ENCODE data around the gene PGF.
"Not testable (repeated sequence)": the region's sequence is repeated elsewhere in the genome, so short reads cannot be mapped to it uniquely, and the experiment has no call there.

The PGF gene

DNA sequence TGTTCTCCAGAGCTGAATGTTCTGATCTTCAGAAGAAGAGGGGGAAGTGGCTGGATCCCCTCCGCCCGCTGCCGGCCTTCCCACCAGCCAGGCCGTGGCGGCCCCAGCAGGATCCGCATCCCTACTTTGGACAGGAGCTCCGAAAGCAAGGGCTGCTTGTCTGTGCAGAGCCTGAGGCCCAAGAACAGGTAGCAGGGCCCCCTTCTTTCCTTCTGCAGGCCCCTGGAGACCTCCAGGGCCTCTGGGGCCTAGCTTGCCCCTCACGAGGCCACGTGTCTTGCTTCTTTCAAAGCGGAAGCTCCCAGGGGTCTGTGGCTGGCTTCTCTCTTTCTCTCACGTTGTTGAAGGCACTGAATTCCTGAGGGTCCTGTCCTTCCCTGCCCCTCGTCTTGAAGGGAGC lies 13.2 kb downstream of the PGF start:
- DNase-seq (ENCODE audit: low read depth in 2 of 2), result no peak

DNA sequence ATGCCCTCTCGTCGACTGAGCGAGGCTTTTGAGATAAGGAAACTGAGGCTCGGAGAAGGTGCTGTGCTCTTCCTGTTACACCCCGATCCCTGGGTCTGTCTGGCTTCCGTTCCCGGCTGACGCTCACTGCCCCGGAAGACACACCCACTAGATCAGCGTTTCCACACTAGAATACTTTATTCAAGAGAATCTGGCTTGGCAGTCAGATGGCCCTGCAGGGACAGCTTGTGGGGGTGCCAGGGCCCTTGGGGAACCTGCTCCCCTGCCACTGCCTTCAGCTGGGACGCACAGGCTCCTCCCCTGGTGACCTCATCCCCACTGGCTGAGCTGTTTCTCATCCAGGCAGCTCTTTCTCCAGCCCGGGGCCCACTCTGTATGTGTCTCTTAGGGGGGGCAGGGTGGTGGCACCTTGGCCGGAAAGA lies 13.7 kb downstream of the PGF start:
- DNase-seq (ENCODE audit: low read depth in 2 of 2), result peak; percentile 43 to 53

DNA sequence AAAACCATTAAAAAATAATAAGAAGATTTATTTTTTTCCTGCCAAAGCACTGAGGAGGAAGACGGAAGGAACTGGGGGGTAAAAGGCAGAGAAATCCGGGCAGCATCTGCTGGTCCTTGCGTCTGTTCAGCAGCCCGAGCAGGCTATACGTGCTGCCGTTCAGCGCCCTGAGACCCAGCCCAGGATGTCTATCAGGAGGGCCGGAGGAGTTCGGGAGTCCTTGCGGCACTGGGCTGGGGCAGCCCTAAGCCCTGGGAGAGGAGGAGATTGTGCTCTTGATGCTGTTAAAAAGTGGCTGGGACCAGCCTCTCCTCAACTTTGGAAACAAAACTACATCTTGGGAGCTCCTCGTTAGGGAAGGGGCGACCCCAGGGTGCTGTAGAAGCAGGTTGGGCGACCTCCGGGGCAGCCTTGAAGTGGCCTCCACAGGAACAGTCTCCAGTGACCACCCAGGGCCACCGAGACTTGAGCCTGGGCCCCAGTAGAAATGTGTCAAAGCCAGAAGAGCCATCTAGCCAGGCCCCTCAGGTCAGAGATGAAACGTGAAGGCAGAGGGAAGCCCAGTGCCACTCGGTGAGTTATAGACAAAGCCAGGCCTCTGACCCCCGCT lies 14.3 kb downstream of the PGF start:
- no peak for DNase-seq (ENCODE audit: low read depth in 2 of 2)

DNA sequence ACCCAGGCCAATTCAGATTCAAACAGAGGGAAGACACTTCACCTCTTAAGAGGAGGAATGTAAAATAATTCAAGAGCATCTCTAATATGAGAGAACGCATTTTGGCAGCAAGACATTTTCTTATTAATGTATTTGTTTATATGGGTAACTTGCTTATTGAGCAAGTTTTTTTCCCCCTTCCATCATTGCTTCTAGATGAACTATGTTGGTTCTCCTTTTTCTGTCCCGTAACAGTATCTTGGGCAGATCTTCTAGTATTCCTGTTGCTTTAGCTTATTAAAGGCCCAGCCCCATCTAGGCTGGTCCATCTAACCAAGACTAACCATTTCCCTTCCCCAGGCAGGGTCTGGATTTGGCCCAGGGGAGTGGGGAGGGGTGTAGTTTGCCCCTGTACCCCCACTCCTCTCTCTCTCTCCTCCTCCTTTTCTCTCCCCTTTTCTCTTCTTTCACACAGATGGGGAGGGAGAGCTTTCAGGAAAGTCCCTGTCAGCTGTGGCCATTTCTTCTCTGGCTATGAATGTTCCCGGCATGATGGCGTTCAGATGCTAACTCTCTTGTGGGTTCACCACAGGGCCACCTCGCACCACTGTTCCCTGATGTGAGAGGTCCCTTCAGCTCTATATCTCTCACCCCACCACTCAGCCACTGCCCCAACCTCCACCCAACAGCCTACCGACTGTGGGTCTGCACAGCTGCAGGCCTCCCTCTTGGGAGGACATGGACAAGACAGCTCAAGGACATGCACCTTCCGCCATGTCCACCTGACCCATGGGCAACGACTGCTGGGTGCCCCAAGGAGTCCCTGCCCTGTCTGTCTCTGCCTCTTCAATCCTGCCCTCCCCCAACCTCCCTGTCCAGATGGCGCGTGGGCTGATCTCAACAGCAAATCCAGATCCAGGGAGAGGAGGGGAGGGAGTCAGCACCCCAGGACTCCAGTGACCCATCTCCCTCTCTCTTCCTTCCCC lies 16.6 kb downstream of the PGF start:
- DNase-seq (ENCODE audit: low read depth in 2 of 2), result no peak

DNA sequence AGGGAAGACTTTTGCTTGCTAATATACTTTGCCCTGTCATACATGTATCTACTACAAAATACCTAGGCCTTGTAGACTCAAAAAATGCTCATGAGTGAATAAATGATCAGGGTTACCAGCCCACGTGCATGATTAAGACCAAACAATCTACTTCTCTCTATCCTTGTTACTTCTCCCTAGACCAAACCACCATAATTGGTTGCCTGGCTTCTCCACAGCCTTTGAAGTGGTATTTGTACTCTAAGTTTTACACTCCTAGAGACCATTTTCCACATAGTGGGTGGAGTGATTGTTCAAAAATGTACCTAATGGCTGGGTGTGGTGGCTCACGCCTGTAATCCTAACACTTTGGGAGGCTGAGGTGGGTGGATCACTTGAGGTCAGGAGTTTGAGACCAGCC lies 18.2 kb downstream of the PGF start:
- DNase-seq (ENCODE audit: low read depth in 2 of 2), result no peak

DNA sequence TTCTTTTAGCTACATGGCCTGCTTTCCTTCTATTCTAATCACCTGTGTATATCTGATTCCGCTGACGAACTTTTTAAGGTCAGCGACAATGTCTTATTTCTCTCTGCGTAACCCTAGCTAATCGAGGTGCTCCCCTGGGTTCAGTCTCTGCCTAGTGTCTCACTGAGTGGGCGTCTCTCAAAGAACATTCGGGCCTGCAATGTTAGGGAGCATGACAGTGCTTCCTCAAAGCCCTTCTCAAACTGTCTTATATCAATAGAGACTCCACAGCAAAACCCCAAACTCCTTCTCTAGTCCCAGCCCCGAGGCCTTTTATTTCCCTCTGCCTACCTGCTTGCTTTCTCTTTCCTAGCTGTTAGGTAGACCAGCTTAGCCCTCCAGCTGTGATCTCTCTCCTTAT lies 18.7 kb downstream of the PGF start:
- DNase-seq (ENCODE audit: low read depth in 2 of 2), result no peak

DNA sequence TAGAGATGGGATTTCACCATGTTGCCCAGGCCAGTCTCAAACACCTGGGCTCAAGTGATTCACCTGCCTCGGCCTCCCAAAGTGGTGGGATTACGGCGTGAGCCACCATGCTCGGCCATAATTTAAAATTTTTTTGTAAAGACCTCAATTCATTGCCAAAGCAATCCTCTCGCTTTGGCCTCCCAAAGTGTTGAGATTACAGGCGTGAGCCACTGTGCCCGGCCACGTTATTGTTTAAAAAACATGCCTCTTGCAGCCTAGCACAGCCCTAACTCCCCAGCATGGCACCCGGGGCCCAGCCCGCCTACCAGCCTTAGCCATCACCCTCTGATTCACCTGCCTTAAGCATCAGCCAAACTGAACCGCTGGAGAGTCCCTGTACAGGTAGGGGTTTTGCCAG lies 19.2 kb downstream of the PGF start:
- DNase-seq (ENCODE audit: low read depth in 2 of 2), result no peak

DNA sequence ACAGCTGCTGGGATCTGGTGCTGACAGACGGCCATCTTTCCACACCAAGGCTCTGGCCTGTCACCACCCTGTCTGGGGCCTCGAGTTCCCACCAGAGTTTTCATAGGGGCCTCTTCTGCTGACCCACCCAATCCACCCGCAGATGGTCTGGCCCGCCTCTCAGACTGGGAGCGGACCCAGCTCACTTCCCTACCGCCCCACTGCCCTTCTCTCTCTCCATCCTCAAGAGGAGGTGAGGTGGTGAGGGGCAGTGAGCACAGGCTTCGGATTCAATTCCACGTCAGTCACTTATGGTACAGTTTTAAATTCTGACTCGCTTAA lies 20.1 kb downstream of the PGF start:
- no peak for DNase-seq (ENCODE audit: low read depth in 2 of 2)

DNA sequence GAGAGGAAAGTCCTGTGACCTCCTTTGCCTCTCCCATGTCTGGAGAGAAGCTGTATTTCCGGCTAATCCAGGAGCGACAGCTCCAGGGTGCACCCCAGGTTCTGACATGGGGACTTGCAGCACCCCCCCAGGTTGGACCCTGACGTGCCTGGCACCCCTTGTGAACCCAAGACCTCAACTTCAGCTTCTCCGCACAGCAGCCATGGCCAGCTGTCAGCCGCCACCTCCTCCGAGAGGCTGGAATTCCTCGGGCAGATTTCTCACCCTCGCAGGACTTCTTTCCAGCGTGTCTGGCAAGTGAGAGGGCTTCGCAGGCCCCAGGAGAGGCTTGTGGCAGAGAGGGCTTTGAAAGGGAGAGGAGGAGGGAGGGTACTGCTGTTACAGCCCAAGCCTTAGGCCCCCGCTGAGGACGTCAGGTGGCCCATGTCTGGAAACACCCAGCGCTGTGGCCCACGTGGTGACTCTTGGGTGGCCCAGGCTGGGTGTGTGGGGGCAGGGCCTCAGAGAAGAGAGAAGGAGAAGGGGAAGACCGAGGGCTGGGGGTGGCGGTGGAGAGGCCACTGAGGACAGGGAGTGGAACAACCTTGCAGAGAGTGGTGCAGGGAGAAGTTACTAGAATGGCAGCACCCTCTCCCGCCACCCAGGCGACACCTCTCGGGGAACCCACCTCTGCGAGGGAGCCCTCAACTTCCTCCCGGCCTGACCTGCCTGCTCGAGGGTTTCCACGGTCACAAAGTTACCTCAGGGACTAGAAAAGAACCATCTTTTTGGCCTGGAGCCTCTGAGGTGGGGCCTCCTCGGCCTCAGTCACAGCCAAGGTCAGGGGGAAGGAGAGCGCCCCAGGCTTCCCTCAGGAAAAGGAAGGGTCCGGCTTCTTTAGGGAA lies 20.7 kb downstream of the PGF start:
- no peak for DNase-seq (ENCODE audit: low read depth in 2 of 2)

DNA sequence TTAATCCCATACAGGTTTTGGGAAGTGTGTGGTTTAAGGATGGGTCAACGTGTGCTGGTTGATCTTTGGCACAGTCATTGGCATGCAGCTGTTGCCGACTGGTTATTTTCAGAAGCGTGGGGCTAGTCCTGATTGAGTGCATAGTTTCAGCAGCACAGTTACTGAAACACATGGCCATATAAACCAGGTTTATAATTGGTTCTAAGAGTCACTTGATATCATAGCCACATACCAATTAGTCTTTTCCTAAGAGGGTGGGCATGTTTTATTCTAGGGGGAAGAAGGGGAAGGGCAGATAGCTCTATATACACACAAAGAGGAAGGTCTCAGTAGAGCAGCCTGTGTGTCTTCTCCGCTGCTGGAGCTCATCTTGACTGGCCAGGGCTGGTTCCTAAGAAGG lies 21.4 kb downstream of the PGF start:
- DNase-seq (ENCODE audit: low read depth in 2 of 2), result no peak

DNA sequence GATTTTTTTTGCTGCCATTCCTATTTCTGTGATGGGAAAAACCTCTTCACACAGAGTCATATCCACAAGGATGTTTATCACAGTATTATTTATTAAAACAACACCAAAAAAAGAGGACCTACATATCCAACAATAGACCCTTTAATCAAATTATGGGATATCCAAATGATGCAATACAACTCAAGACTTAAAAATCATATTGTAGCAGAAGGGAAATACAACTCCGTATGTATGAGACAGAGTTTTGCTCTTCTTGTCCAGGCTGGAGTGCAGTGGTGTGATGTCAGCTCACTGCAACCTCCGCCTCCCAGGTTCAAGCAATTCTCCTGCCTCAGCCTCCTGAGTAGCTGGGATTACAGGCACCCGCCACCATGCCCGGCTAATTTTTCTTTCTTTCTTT lies 22.5 kb downstream of the PGF start:
- DNase-seq (ENCODE audit: low read depth in 2 of 2), result not testable (repeated sequence)

DNA sequence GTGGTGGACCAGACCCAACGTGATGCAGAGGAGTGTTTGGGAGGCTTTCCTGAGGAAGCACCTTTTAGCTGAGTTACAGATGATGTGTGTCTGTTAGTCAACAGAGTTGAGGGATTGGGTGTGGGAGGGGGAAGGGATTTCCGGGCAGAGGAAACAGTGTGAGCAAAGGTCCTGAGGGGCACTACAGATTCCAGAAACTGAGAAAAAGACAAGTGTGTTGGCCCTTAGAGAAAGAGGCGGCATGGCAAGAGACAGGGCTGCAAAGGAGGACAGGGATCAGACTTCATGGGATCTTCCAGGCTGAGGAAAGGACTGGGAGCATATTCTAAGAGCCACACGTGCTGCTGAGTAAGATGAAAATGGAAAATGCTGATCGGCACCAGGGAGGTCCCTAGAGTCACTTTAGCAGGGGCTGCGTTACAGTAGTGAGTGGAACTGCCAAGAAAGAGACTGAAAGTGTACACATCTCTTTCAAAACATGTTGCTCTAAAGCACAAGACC lies 22.9 kb downstream of the PGF start:
- DNase-seq (ENCODE audit: low read depth in 2 of 2), result no peak

DNA sequence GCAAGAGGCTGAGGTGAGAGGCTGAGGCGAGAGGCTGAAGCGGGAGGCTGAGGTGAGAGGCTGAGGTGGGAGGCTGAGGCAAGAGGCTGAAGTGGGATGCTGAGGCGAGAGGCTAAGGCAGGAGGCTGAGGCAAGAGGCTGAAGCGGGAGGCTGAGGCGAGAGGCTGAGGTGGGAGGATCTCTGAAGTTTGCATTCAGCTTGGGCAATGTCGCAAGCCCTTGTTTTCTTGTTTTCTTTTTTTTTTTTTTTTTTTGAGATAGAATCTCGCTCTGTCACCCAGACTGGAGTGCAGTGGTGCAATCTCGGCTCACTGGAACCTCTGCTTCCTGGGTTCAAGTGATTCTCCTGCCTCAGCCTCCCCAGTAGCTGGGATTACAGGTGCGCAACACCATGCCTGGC lies 23.7 kb downstream of the PGF start:
- not testable (repeated sequence) for DNase-seq (ENCODE audit: low read depth in 2 of 2)

DNA sequence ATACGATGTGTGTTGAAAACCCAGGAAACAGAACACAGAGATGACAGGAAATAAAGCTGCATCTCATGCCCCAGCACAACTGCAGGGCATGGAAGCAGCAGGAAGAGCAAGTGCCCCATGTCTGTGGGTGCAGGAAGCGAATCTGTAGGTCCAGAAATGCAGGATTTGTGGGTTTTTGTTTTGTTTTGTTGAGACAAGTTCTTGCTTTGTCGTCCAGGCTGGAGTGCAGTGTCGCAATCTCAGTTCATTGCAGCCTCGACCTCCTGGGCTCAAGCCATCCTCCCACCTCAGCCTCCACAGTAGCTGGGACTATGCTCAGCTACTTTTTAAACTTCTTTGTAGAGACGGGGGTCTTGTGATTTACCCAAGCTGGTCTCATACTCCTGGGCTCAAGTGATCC lies 26.2 kb downstream of the PGF start:
- no peak for DNase-seq (ENCODE audit: low read depth in 2 of 2)

DNA sequence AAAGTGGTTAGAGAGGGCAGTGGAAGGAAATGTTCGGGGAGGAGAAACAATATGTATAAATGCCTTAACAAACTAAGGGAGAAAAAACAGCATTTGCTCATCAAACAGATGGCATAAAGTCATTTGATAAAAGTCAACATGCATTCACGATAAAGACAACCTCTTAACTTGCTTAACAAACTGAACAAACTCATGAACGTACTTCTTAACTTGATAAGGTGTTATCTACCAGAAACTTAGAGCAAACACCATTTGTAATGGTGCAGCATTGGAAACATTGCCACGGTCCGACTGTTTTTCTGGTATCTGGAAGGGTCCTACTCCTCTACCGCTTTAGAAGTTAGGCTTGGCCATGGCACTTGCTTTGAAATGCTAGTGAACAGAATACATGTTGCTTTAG lies 28.2 kb downstream of the PGF start:
- no peak for DNase-seq (ENCODE audit: low read depth in 2 of 2)

DNA sequence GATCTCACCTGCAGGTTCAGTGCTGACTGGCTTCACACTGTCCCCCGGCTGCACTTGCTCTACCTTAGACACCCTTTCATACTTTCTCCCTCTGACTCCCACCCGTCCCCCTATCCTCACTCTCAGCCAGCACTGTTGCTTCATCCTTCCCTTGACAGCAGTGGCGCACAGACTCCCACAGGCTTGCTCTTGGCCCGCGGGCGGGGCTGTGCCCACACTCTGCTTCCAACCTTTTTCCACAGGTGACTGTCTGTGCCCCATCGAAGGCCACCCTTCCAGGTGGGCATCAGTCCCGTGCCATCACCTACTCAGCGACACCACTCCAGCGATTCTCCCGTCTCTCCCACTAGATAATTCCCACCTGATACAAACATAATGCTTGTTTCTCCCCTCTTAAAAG lies 31.3 kb downstream of the PGF start:
- DNase-seq (ENCODE audit: low read depth in 2 of 2), result no peak

DNA sequence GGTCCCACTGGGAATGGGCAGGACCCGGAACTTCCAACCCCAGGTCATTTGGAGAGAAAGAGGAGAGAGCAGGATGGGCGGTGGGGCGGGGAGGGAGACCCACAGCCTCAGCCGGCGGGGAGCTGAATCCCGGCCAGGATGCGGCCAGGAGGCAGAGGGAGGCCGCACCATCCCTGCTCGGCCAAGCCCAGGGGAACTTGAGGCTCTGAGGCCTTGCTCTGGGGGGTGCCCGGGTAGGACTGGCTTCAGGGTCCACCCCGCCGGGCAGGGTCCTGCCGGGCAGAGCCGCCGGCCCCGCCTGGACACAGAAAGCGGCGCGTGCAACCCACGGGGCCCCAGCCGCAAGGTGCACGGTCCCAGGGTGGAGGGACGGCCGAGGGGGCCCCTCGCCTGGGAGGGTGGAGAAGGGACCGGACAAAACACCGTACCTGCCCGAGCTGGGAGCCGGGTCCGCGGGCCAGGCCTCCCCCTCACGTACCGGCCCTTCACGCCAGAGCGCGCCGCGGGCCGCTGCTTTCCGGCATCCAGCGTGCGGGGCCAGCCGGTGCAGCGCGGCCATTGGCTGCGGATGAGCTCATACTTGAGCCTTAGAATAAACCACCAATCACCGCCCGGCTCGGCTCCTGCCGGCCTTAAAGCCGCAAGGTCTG lies 32.5 kb downstream of the PGF start, which contains the start of gene RPS6KL1:
TSS of gene RPS6KL1 (minus strand) at position 509 of the 650 bp plus-strand sequence. CDS start 1,719 bp downstream, outside the sequence.
- peak; percentile 10 to 51 for DNase-seq (ENCODE audit: low read depth in 2 of 2)

DNA sequence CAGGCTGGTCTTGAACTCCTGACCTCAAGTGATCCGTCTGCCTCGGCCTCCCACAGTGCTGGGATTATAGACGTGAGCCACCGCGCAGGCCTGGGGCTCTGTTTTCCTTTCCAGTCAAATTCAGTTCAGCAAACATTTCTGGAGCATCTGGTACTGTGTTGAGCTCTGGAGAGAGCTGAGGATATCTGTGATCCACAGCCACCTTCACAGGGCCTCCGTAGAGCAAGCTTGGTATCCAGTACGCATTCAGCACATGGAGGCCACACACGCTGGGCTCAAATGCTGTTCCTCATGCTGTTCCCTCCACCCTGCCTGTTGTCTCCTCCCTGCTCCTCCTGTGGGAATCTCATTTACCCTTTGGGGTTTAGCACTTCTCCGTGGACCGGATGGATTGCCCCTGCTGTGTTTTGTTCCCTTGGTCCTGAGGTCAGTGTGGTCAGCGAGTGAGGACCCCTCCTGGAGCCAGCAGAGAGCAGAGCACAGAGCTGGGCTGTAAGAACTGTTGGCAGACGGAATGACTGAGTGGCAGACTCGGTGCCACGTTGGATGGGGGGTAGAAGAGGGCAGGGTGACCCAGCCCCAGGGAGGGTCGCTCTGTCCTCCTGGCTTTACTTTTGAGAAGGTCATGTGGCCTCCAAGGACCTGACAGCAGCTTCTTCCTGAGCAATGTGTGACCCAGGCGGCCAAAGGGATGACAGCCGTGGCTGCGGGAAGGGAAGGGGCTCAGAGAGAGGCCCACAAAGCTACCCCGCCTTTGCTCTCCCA lies 33.2 kb downstream of the PGF start:
- no peak for DNase-seq (ENCODE audit: low read depth in 2 of 2)

DNA sequence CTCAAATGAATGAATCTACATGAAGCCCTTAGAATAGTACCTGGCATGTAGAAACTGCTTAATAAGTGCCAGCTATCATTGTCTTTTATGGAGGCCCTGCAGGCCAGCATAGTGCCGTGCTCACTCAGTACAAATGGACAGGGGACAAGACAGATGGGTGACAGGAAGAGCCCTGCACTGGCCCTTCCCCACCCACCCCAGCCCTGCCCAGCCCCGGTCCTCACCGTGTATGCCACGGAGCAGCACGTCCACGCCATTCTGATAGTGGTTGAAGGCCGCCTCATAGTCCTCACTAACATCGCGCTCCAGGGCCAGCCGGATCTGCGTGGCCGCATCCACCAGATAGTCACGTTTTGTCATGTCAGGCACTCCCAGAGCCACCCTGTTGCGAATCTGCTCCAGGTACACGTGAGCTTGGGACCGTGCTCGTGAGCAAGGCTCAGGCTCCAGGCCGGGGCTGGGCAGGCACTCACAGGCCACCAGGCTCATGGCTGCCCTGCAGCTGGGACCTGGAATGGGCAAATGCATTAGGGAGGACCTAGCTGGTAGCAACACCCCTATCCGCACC lies 34.3 kb downstream of the PGF start:
- DNase-seq (ENCODE audit: low read depth in 2 of 2), result no peak

DNA sequence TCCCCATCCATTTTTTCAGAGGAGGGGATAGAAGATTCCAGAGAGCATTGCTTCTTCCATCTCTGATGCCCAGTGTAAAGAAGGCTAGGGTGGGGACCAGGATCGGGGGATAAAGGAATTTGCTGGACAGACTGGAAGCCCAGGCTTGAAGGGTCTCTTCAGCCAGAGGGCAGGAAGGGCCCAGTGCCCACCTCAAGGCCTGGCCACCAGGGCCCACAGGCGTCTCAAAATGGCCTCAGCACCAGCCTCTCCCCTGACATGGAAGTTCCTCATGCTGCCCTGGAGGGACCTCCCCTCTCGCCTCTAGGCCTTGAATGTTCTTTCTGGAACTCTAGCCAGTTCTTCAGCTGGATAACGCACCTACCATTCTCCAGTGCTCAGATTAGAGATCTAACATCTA lies 35.1 kb downstream of the PGF start:
- no peak for DNase-seq (ENCODE audit: low read depth in 2 of 2)
